NCI-H128 (cell line): Measurements from ENCODE around the gene FDPS.

Experiments
- DNase-seq: peaks from one replicate; lab custom pipeline; 2025; ENCODE audit not compliant: unreplicated experiment; lab: John Stamatoyannopoulos, UW

FDPS gene

DNA sequence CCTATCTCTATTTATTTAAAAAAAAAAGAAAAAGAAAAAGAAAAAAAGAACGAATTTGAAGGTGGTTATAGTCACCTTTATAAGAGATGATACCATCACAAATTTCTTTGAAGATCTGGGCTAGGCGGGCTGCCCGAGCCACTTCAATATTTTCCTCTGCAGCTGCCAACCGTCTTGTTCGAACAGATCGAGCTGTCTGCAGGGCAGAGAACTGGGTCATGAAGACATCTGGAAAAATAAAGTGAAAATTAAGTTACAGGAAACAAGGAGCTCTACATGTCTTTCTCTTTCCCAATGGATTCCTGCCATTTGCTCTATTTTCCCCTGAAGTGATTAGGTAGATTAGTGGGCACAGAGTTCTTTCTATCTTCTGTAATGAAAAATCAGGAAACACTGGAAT is 44.0 kb downstream of the FDPS start:
- no peak for DNase-seq

DNA sequence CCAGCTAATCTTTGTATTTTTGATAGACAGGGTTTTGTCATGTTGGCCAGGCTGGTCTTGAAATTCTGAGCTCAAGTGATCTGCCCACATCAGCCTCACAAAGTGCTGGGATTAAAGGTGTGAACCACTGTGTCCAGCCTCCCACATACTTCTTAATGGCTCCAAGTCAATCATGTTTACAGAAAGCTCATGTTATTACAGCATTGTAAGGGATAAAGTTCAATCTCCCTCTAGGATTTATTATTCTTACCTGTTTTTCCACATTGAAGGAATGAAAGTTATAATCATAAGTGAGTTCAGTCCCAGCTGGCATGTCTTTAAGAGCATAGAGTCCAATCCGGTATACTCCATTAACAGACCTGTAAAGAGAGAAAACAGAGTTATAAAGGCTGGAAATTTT is 51.4 kb downstream of the FDPS start:
- DNase-seq, result no peak
